Activated T-helper 1 cell treated with anti-CD3 and anti-CD28 coated beads, Interleukin-2, amount 50 U/mL, for 16 hours (primary cell): ENCODE results near the gene ARHGAP9.
"Not testable (repeated sequence)": the region's sequence is repeated elsewhere in the genome, so short reads cannot be mapped to it uniquely, and the experiment has no call there.

Experiments
- DNase-seq, 2 donors: peaks; one replicate each; pipeline ENCODE4 v3.0.0-alpha.2; 2020; ENCODE audit warnings: low read depth in 1 of 2, low spot score in 1 of 2

ARHGAP9 gene

DNA sequence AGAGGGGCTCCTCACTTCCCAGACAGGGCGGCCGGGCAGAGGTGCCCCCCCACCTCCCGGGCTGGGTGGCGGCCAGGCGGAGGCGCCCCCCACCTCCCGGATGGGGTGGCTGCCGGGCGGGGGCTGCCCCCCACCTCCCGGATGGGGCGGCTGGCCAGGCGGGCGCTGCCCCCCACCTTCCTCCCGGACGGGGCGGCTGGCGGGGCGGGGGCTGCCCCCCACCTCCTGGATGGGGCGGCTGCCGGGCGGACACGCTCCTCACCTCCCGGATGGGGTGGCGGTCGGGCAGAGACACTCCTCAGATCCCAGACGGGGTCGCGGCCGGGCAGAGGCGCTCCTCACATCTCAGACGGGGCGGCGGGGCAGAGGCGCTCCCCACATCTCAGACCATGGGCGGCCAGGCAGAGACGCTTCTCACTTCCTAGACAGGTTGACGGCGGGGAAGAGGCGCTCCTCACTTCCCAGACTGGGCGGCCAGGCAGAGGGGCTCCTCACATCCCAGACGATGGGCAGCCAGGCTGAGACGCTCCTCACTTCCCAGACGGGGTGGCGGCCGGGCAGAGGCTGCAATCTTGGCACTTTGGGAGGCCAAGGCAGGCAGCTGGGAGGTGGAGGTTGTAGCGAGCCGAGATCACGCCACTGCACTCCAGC, 15.5 kb upstream of the ARHGAP9 start:
- DNase-seq = not testable (repeated sequence)

DNA sequence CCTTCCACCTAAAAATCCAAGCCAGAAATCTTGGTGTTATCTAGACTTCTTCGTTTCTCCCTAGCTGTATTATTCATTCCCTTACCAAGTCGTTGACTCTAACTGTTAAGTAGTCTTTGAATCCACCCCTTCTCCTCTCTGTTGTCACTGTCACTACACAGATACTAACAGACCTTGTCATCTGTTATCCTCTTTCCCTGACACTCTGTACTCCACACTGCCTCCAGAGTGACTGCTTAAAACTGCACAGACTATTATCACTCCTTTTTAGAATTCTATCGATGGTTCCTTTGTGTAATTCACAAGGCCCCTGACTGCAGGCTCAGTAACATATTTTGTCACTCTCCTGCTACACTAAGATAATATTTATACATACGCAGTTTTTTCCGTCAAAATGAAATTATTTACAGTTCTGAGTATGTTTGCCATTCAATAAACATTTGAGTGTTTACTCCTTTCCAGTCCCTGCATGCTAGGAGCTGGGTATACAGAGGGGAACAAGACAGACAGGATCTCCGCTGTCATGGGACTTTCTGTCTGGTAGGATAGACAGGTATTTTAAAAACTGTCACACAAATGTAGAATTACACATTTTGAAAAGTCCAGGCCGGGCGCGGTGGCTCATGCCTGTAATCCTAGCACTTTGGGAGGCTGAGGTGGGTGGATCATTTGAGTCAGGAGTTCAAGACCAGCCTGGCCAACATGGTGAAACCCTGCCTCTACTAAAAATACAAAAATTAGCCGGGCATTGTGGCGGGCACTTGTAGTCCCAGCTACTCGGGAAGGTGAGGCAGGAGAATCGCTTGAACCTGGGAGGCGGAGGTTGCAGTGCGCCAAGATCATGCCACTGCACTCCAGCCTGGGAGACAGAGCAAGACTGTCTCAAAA, 12.0 kb upstream of the ARHGAP9 start:
- DNase-seq = no peak

DNA sequence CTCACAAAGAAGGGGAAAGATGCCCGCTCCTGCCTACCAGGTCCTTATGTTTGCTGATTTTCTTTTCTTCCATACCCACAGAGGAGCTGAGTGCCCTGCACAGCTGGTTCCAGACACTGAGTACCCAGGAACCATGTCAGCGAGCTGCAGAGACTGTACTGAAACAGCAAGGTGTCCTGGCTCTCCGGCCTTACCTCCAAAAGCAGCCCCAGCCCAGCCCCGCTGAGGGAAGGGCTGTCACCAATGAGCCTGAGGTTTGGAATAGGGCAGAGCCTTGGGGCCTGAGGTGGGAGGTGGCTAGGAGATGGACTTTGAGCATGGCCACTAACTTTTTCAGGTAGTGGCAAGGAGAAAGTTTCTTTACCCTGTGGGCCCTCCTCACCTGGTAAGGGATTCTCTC, 10.5 kb upstream of the ARHGAP9 start:
- no peak for DNase-seq

DNA sequence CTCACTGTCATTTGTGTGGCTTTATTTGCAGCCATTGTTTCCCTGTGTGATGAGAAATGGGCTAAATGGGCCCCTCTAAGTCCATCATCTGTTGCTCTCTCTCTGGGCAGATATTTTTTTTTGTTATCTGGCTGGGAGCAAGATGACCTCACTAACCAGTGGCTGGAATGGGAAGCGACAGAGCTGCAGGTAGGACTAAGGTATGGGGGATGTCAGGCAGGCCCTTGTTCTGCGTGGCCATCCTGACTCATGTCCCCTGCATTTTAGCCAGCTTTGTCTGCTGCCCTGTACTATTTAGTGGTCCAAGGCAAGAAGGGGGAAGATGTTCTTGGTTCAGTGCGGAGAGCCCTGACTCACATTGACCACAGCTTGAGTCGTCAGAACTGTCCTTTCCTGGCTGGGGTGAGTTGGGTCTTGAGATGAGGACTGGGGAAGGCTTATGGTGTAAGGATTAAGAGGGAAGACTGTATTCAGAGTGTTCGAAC, 9.5 kb upstream of the ARHGAP9 start:
- no peak for DNase-seq

DNA sequence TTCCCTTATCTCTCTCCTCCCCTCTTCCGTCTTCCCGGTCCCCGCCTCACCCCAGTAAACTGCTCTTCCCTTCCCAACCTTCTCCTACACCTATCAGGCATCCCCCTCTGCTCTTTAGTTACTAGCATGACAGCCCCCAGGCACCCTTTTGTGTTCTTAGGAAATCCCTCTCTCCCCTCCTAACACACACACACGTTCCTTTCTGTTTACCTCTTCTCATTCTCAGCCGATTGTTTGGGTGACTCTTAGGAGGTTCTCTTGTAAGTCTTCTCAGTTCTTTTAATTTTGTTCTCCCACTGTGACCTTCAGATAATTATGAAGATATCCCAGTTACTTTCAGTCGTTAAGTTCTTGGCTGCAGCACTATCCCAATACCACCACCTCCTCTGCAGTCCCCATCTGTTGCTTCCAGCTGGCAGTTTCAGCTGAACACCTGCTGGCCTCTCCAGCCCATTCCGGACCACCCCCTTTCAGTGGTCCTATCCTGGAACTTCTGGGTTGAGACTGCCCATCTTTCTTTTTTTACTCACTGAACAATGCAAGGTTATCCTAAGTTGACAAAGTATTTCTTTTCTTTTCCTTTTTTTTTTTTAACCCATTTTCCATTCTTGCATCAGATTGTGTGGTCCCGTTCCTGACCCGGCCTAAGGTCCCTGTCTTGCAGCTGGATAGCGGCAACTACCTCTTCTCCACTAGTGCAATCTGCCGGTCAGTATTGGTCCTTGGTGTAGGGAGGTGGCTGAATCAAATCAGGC, 8.9 kb upstream of the ARHGAP9 start:
- no peak for DNase-seq

DNA sequence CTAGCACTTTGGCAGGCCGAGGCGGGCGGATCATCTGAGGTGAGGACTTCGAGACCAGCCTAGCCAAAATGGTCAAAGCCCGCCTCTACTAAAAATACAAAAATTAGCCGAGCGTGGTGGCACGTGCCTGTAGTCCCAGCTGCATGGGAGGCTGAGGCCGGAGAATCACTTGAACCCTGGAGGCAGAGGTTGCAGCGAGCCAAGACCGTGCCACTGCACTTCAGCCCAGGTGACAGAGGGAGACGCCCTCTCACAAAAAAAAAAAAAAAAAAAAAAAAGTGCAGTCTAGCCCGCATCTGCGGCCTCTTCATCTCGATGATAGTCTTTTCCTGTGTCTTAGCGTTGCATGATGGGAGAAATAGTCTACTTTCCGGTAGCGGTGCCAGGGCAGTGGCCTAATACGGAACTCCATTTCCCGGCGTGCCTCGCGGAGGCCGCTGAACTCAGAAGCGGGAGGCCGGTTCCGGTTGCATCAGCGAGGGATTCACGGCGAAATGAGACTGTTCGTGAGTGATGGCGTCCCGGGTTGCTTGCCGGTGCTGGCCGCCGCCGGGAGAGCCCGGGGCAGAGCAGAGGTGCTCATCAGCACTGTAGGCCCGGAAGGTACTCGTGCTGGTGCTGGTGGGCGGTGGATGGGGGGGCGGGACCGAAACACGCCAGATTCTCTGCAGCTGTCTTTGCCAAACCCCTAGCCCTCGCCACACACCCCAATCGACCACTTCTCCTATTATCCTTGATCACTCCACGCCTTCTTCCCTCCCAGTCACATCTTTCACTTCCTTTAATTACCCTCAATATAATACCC, 8.1 kb upstream of the ARHGAP9 start, which contains the start of gene MARS1:
Gene MARS1, plus strand, starts transcription at position 472 of the 805 bp plus-strand sequence. Its CDS starts 23 bp downstream, at position 495.
- DNase-seq = peak; percentile 79 to 89

DNA sequence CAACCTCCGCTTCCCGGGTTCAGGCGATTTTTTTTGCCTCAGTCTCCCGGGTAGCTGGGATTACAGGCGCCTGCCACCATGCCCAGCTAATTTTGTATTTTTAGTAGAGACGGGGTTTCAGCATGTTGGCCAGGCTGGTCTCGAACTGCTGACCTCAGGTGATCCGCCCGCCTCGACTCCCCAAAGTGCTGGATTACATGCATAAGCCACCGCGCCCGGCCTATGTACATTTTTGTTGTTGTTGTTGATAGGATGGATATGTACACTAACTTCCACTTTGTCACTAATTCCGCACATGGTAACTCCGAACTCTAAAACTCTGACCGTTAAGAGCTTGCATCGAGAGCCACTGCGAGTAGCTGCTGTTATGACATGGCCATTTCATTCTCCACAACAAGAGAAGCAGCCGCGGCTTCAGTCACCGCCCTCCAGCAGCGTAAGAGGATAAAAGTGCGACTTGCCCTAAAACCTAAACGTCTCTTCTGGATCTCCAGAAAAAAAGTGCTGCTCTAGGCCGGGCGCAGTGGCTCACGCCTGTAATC, 7.5 kb upstream of the ARHGAP9 start:
- no peak for DNase-seq

DNA sequence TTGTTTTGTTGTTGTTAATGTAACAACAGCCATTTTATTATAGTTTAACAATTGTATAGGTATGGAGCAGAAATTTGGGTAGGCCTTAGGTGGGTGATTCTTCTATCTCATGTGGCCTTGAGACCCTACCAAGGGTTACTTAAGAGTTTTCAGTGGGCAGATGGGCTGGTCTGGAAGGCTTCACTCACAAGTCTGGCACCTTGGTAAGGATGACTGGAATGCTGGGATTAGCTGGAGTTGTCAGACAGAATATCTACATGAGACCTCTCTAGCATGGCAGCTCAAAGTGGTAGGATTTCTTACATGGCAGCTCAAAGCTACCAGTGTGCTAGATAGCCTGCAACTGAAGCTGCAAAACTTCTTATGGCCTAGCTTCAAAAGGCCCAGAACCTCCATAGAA, 6.0 kb upstream of the ARHGAP9 start:
- no peak for DNase-seq

DNA sequence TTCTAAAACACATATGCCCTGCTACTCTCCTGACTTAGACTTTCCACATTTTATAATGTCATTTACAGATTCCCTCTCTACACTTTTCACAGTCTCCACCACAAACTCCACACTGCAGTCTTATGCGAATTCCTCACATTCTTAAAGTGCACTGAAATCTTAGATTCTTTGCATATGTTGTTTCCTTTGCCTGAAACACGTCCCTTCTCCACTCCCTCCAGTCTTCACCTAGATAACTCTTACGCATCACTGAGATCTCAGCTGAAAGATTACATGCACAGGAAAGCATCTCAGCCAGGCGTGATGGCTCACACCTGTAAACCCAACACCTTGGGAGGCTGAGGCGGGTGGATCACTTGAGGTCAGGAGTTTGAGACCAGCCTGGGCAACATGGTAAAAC, 3.8 kb upstream of the ARHGAP9 start:
- no peak for DNase-seq

DNA sequence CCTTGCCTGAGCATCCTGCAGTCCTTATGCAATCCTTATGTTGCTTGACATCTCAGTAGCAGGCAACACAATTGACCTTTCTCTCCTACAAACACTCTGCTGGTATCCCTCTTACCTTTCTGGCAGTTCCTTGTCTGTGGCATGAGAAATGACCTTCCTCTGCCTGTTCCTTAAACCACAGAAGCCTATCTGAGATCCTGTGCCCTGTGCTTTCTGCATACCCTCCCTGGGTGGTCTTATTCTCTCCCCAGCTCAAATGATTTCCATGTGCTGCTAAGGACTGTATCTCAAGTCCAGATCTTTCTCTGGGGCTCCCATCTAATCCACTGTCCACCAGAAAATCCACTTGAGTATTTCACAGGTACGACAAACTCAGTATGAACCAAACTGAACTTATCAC, 2.0 kb upstream of the ARHGAP9 start:
- no peak for DNase-seq

DNA sequence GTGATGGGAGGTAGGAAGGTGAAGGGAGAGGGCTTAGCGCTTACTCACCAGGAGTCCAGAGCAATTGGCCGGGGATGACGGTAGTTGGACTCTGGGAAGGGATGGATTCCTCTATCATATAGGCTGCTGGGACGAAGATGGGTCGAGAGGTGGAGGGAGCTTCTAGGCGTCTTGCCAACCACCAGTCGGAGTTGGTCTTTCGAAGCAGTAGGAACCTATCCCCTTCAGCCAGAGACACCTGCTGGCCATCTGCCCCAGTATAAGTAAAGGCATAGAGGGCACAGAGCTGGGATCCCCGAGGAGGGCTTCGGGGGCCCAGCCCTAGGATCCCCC, 657 bp downstream of the ARHGAP9 start:
- no peak for DNase-seq

DNA sequence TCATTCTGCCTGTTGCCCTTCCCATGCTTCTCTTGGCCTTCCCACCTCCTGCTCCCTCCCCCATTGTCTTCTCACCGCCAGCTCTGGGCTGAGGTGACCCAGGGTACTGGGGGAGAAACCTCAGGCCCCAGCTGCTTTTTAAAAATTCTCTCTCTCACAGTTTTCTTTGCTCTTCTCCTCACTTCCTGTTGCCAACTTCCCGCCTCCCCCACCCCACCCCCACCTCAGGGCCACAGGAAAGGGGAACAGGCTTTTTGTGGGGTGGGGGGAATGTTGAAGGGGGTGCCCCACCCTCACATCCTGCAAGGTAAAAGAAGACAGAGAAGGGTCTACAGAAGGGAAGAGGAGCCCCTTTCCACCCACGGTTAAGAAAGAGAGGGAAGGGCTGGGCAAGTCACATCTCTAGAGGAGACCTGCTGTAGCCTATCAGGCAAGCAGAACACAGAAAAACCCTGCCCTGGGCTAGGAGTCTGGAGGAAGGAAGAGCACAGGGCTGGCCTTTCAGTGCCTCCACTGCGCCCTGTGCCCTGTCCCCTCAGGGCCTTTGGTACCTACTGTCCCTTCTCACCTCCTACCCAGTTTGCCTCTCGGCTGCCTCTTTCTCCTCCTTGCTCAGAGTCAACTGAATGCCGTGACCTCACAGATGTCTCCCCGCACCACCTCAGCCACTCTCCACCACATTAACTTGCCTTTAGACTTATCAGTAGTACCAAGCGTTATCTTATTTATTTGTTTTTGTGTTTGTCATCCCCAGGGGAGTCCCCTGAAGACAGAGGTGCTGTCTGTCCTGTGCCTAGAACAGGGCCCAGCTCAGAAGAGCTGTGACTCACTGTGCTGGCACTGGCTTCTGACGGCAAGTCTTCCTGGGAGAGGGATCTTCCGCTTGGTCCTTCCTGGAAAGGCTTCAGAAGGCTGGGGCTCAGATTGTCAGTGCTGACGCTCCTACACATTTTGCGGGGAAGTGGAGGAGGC, 1.7 kb downstream of the ARHGAP9 start:
- DNase-seq = no peak

DNA sequence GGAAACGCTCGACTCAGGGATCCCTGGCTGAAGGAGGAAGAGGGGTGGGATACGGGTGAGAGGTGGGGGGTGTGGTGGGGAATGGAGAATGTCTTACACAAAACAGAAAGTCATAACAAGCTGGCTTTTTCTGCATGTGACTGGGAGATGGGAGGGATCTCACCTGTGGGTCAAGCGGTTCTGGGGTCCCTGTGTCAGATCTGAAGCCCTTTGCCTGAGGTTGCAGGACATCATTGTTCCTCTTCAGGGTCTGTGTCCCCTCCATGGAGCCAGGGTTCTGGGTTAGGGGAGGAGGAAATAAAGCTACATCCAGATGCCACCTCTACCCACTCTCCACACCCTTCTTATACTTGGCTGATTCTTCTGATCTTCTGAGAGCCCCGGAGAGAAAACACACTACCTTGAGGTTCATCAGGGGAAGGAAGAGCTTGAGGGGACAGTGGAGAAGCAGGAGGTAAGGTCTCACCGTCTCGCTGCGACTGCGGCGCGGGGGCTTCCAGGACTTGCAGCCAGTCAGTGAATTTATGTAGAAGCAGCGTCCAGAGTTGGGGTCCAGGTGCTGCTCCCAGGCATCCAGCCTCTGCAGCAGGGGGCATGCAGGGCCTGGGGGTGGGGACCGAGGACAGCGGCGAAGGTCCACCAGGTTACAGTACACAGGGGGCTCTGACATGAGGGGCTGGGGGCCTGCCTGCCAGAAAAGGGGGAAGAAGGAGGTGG, 2.5 kb downstream of the ARHGAP9 start:
- DNase-seq = no peak

DNA sequence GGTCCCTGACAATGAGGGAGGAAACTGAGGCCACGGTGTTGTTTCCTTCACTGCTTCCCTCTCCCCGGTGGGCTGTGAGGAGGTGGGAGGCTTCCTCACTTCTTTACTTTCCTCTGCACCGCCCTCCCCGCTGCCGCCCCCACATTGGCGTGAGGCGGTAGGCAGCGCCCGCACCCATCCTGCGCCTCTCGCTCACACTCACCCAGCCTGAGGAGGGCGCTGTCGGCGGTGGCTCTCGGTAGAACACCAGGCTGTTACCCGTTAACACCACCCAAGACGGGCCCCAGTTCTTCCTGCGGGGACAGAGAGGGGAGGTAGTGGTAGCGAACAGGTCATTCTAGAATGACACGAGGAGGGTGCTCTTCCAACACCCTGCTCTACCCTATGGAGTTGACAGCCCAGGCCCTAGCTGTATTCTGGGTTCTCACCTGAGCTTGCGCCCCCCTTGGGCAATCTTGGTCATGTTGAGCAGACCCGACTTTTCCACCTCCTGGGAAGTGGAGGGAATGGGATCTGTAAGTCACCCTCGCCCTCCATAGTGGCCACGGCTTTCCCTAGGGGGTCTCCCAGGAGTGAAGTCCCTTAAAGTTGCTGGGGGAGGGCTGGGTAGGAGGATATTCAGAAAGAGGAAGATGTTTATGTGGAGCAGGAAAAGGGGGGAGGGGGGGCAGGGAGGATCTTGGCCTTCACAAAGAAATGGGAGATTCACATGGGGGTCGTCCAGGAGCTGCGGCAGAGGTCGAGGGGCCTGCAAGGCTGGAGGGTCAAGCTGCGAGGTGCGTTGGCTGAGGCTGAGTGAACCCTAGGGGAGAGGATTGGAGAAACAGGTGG, 3.3 kb downstream of the ARHGAP9 start:
- DNase-seq = peak in 1 of 2 donors; percentile 56

DNA sequence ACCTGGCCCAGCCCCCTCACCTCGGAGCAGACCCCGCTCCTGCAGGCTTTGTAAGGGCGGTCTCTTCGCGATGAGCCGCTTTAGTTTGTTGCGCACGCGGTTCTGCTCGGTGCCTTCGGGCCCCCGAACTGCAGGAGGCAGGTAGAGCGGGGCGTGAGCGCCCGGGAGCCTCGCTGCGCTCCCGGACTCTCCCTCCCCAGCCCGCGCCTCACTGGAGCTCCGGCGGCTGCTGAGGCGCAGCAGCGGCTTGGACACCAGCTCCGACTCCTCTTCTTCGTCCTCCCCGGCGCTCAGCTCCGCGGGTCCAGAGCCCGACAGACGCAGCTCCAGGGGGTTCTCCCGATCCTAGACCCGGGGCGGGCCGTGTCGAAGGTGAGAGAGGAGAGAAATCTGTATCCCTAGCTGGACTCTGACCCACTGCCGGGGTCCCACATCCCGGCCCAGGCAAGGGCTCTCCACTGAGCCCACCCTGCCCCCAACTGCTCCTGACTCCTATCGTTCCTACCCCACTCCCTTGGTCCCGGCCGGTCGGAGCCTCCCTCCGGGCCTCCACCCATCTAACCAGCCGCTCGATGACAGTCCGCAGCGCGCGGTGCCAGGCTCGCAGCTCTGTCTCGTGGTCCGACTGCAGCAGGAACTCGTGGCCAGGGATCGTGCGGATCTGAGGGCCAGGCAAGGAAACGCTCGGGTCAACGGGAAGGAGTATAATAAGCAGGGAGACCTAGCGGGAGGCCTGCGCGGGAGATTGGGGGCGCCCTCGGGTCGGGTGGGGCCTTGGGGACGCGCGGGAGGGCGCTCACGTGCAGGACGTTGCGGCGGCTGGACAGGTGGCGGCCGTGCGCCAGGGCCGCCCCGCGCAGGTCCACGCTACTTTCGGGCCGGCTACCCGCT, 4.2 kb downstream of the ARHGAP9 start:
- DNase-seq = no peak

DNA sequence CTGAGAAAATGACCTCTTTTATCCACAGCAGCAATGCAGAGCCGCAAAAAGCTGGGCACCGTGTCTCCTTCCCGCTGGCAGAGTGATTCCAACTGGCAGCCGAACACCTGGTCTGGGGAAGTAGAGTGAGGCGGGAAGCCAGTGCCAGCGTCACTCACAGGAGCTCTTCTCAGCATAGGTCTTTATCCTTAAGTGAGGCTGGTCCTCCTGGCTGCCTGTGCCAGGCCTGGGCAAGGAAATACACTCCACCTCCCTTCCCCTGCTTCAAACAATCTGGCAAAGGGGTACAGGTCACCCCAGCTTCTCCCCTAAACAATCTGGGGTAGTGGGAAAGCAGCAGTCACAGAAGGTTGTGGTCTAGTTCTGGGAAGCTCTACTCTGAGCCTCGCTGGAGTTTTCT, 4.8 kb downstream of the ARHGAP9 start:
- no peak for DNase-seq

DNA sequence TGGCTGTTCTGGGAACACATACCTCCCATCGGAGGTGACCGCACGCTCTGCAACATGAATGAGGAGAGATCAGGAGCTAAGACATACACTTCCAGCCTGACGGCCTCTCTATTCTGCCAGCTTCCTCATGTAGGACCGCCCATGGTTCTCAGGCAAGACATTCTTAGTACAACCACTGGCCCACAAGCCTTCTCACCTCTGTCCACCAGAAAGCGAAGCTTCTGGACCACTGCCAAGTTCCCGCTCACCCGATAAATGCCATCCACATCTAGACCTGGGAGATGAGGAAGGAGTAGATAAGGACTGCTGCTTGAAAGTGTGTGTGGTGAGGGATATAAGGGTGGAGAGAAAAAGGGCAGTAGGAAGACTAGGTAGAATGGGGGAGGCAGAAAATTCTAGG, 5.2 kb downstream of the ARHGAP9 start:
- DNase-seq = no peak
